ENCODE results near the gene C8G. TPM values are rescaled to one million over a fixed set of nuclear protein-coding genes. Genes with fewer than 3 reads are reported as not detected.
A peak's percentile ranks its signal among the peaks of the same experiment; 100 is the strongest.

C8G gene
- total RNA-seq, 4 donors from 2014 or later: 24.9 to 148 (median 66.2) TPM; not detected in 1

DNA sequence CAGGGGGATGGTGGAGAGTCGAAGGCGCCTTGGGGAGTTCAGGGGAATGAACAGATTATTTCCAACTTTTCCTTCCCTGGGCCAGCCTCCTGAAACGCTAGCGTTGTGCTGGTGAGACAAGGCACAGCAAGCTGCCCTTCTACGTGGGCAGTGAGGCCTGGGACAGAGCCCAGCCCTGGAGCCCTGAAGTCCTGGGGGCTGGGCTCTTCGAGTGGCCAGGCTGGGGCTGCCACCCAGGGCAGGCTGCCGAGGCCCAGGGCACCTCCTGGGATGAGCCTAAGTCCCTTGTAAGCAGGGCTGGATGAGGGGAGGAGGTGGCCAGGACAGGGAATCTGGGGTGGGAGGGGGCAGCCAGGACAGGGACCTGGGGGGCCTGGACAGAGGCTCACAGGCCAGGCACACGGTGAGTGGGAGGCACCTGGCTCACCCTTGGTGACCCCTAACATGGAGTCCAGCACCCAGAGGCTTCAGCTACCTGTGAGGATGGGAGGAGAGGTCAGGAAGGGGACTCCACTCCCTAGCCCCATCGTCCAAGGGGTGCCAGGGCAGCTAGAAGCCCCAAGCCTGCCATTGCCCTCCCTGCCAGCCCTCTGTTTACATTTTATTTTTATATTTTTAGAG, 5.7 kb downstream of the C8G start:
- no peak for DNase-seq
- Histone ChIP-seq H3K9me3 (no peaks in the 10 kb centered on the region), H3K4me1 (peaks cover 0 to 24% (median 4%) of the 10 kb centered on the region in 4 donors), H3K4me3 (peak overlapping the region; percentile 61 to 81 (median 68)), H3K27ac (peak overlapping the region; percentile 88 to 96 (median 95)), H3K27me3 (no peaks in the 10 kb centered on the region), H3K36me3 (no peaks in the 10 kb centered on the region)
- TF ChIP-seq, protein P1, sequence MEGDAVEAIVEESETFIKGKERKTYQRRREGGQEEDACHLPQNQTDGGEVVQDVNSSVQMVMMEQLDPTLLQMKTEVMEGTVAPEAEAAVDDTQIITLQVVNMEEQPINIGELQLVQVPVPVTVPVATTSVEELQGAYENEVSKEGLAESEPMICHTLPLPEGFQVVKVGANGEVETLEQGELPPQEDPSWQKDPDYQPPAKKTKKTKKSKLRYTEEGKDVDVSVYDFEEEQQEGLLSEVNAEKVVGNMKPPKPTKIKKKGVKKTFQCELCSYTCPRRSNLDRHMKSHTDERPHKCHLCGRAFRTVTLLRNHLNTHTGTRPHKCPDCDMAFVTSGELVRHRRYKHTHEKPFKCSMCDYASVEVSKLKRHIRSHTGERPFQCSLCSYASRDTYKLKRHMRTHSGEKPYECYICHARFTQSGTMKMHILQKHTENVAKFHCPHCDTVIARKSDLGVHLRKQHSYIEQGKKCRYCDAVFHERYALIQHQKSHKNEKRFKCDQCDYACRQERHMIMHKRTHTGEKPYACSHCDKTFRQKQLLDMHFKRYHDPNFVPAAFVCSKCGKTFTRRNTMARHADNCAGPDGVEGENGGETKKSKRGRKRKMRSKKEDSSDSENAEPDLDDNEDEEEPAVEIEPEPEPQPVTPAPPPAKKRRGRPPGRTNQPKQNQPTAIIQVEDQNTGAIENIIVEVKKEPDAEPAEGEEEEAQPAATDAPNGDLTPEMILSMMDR (IDR thresholded peaks at IDR 0.05): no peak
- no peak for TF ChIP-seq POLR2A (IDR thresholded peaks at IDR 0.05)

DNA sequence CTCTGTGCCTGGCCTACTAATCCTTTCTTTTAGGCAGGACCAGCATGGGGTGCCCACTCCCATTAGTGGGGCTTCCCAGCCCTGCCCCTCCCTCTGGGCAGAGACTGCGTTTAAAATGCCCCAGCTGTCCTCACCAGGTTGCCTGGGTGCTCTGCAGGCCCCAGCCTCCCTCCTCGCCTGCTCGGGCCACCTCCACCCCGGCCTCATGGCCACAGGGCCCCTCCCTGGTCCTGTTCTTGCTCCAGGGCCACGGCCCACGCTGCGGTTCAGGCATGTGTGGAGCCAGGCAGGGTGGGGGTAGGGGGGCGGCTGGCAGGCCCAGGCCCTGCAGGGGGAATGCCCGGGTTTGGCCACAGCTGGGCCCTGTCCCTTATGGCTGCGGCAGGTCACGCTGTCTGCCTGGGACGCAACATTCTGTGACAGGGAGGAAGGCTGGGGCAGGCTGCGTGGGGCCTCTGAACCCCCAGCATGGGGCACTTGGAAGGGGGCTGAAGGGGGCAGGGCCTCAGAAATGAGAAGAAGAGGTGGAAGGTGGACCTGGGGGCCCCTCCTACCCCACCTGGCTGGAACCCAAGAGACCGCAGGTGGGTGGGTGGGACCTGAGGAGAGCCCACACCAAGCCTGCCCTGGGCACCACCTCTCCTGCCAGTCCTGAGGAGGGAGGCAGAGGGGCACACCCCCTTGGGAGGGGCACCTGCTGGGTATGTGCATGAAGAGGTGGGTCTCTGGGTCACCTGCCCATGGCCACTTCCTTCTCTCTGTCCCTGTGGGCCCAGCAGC, 6.7 kb downstream of the C8G start, which contains the start of gene LCN12:
Gene LCN12 (plus strand): TSS at position 733 of the 780 bp plus-strand sequence. CDS start 55 bp downstream, outside the sequence.
- Histone ChIP-seq H3K27ac (no peak within 1 kb of the TSS), H3K4me3 (no peak within 1 kb of the TSS), H3K36me3 (no peaks in the 10 kb centered on the region), H3K9me3 (no peaks in the 10 kb centered on the region), H3K27me3 (no peaks in the 10 kb centered on the region), H3K4me1 (peaks cover 0 to 24% (median 4%) of the 10 kb centered on the region in 4 donors)
- TF ChIP-seq, protein P1 (IDR thresholded peaks at IDR 0.05): no peak
- TF ChIP-seq POLR2A (IDR thresholded peaks at IDR 0.05): no peak
- no peak for DNase-seq

DNA sequence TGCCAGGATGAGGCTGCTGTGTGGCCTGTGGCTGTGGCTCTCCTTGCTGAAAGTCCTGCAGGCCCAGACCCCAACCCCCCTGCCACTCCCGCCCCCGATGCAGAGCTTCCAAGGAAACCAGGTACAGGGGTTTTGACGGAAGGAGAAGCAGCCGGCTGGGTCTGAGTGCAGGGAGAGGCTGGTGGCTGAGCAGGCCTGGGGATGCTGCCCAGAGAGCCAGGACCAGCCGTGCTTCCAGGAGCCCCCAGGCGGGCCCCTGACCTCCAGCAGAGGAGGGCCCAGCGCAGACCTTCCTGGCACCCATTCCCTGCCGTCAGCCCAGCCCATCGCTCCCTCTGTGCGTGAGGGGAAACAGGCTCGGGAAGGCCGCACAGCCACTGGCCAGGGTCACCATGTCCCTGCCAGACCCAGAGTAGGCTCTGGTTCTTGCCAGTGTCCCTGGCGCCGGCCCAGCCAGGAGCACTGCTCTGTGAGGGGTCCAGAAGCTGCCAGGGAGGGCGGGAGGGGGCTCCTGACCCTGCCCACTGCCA, 7.3 kb downstream of the C8G start:
- Histone ChIP-seq H3K27me3 (no peaks in the 10 kb centered on the region), H3K36me3 (no peaks in the 10 kb centered on the region), H3K4me3 (no peak overlapping the region), H3K4me1 (peaks cover 0 to 24% (median 4%) of the 10 kb centered on the region in 4 donors), H3K27ac (no peak overlapping the region), H3K9me3 (no peaks in the 10 kb centered on the region)
- DNase-seq: no peak
- no peak for TF ChIP-seq POLR2A (IDR thresholded peaks at IDR 0.05)
- TF ChIP-seq, protein P1 (IDR thresholded peaks at IDR 0.05): no peak

DNA sequence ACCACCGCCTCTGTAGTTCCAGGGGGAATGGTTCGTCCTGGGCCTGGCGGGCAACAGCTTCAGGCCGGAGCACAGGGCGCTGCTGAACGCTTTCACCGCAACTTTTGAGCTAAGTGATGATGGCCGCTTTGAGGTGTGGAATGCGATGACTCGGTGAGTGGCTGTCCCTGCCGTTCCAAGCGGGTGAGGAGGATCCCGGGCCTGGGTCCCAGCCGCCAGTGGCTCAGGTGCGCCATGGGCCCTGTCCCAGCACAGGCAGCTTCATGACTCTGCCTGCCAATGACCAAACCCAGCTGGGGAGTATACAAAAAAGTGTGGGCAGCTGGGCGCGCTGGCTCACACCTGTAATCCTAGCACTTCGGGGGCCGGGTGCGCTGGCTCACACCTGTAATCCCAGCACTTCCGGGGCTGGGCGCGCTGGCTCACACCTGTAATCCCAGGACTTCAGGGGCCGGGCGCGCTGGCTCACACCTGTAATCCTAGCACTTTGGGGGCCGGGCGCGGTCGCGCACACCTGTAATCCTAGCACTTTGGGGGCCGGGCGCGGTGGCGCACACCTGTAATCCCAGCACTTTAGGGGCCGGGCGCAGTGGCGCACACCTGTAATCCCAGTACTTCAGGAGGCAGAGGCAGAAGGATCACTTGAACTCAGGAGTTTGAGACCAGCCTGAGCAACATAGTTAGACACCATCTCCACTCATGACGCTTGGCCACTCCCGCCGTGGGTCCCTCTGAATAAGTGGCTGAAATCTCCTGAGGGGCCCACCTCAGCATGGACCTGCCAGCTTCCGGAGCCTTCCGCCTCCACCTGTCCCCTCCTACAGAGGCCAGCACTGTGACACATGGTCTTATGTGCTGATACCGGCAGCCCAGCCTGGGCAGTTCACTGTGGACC, 8.1 kb downstream of the C8G start:
- H3K4me1 ChIP-seq: peaks cover 0 to 19% (median 4%) of the 10 kb centered on the region in 4 donors
- no peak overlapping the region for H3K27ac ChIP-seq
- H3K36me3 ChIP-seq: no peaks in the 10 kb centered on the region
- H3K9me3 ChIP-seq: no peaks in the 10 kb centered on the region
- DNase-seq: no peak
- no peak overlapping the region for H3K4me3 ChIP-seq
- H3K27me3 ChIP-seq: no peaks in the 10 kb centered on the region
- TF ChIP-seq, protein P1 (IDR thresholded peaks at IDR 0.05): no peak
- no peak for TF ChIP-seq POLR2A (IDR thresholded peaks at IDR 0.05)

DNA sequence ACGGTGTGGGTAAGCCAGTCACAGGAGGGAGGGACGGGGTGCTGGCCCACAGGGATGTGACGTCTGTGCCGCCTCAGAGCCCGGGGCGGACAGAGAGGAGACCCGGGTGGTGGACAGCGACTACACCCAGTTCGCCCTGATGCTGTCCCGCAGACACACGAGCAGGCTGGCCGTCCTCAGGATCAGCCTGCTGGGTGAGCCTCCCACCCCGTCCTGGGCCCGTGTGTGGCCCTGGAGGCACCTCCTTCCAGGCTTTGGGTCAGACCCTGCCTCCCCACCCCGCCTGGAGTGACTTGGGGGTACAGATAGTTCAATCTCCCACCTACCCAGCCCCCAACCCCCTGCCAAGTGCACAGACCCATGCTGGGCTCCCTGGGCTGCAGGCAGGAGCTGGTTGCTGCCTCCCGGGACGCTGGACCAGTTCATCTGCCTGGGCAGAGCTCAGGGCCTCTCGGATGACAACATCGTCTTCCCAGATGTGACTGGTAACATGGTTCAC, 8.8 kb downstream of the C8G start:
- no peaks in the 10 kb centered on the region for H3K36me3 ChIP-seq
- H3K4me1 ChIP-seq: peaks cover 0 to 13% (median 4%) of the 10 kb centered on the region in 4 donors
- no peak for DNase-seq

More for the DNA sequence above, 8.8 kb downstream of the C8G start:
- H3K9me3 ChIP-seq: no peaks in the 10 kb centered on the region
- no peak overlapping the region for H3K27ac ChIP-seq
- H3K4me3 ChIP-seq: no peak overlapping the region
- TF ChIP-seq, protein P1 (IDR thresholded peaks at IDR 0.05): no peak
- TF ChIP-seq POLR2A (IDR thresholded peaks at IDR 0.05): no peak
- H3K27me3 ChIP-seq: no peaks in the 10 kb centered on the region
